ENCODE measurements around the gene VPS4B.
A peak's percentile ranks its signal among the peaks of the same experiment; 100 is the strongest.

The VPS4B gene

DNA sequence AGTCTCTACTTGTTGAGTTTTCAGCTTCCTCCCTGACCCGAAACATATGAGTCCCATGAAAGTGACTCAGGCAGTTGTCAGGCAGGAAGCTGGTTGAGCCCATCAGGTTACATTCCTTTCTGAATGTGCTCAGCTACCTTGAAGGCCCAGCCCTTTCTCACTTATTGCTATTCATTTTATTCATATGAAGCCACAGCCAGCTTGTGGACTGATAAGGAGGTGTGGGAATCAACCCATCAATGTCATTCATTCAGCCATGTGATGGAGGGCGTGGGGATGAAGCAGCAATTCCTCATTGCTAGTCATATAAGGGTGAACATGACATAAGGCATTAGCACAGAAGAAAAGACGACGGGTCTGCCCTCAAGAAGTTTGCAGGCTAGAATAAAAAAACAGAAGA, 5.3 kb upstream of the VPS4B start:
- no peak for DNase-seq

DNA sequence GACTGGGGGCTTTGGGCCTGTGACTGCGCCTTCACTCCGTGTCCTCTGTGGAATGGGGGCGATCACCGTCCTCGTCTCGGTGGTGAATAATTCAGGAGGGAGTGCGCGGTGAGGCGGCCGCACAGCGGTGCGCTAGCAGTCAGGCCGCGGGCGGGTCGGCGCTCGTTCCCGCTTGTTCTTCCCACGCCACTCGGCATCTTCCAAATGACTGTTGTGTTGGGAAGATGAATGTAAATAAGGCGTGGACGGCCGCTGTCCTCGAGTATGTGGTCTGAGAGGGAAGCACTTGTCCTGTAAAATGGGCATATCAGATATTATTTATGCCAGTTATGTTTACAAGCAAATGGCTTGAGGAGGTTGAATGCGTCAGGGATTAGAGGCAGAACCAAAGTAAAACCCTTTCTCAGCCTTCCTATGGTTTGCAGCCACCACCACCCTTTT, 608 bp upstream of the VPS4B start:
- peak in 1 of 2 experiments; percentile 75 for DNase-seq

DNA sequence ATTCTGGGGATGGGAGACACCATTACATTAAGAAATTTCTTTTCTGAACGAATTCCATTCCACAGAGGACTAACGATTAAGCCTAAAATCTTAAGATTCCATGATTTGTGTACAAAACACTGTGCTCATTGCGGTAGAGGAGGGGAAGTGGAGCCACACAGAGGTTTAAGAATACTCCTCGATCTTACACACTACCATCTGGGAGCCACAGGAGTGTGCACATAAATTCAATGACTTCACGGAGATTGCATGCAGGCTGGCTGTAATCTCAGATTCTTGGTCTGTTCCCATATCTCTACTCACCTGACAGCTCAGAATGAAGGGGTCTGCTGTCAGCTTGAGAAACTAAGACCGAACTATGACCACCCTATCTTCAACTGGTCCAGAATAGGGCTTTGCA, 762 bp downstream of the VPS4B start:
- peak in 1 of 2 experiments; percentile 13 for DNase-seq

DNA sequence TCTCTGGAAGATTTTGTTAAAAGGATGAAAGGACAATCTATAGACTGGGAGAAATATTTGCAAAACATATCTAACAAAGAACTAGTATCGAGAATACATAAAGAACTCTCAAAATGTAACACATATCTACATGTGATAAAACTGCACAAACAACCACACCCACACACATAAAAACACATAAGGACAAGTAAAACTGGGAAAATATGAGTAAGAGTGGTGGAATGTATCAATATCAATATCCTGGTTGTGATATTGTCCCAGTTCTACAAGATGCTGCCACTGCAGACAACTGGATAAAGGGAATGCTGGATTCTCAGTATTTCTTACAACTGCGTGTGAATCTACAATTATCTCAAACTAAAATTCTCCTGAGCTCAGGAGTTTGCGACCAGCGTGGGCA, 9.3 kb downstream of the VPS4B start:
- no peak for DNase-seq

DNA sequence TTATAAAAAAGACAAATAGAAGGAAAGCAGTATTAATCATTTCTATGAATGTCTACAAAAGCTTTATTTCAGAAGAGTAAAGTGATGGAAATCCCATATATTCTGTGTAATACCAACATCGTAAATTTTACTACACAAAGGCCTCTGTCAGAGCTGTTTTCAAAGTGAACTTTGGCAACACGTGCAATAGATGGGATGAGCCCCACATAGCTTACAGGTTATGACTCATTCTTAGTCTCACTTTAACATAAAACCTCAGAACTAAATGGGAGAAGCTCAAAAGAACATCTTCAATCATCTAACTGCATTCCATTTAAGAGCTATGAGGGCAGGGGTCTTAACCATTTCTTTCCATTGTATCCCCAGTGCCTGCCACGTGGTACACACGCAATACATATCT, 11.5 kb downstream of the VPS4B start:
- no peak for DNase-seq

DNA sequence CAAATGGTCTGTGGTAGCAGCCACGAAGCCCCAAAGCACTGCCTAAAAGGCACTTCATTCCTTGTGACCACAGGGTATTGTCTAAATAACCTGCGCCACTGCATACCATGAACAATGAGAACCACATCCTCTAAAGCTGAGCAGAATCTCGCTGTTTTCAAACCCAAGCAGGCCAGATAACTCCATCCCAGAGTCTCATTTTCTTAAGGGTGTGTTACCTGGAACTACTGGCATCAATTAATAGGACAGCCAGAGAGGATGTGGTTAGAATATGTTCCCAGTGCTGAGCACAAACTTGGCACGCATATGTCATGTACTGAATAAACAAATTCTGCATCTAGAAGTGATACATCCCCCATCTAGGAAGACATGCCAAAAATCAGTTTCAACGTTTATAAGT, 13.0 kb downstream of the VPS4B start:
- DNase-seq = no peak

DNA sequence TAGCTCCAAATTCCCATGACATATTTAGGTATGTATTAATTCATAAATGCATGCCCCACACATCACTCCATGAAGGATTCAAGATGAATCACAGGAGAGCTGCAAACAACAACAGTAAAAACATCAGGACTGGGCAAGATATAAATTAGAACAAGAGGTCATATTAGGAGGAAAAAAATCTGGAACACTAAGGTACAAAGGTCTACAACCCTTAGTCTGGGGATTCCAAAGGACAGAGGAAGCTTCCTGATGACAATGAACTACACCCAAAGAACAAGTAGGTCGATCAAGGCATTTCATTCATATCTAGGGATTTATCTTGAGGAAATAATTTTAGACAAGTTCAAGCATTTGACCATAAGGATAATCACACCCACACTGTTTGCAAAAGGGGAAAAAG, 14.5 kb downstream of the VPS4B start:
- no peak for DNase-seq

DNA sequence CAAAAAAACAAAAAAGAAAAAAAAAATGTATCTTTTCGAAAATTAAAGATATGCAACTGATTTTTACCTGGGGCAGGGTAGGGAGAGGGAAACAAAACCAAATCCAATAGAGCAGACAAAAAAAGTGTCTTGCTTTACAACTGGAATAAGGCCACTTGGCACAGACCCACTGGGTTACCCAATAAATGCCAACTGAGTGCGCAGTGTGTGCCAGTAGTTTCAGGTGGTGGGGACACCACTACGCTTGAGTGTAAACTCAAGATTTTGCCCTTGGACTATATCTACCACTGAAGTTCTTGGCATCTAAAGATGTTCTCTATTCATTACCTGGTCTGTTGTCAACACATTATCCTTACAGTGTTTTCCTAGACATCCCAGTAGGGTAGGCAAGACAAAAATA, 16.3 kb downstream of the VPS4B start:
- no peak for DNase-seq

DNA sequence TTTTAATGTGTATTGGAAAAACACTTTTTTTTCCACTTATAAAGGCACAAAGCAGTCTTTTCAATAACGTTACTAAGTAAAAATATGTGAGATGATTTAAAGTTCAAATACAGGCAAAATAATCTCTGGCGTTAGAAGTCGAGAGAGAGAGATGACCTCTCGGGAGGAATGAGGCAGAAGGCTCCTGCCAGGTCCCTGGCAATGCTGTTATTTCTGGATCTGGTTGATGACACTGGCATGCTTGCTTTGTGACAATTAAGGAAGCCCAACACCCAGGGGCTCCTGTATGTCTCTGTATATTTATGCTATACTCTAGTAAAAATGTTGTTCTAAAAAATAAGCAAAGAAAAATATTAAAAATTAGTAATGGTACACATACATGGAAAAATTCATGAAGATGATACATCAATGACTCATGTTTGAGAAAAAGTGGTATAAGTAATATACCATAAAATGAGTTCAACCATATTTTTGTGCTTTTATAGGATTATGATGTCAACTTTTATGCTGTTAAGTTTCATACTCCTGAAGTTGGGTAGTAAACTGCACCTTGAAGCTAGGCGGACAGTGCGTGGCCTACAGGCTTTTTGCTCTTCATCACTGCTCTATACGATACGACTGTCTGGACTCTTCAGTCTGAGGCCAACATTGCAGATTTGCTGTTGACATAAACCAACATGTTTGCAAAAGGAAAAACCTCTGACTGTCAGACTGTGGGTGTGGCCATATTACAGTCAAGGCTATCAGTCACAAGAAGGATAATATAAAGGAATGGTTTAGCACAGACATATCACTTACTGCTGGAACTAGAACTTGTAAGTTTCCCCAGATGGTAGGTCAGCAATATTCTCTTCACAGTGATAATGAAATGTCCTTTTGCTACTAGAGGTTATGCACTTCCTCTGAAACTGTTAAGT, 19.8 kb downstream of the VPS4B start:
- DNase-seq = no peak

DNA sequence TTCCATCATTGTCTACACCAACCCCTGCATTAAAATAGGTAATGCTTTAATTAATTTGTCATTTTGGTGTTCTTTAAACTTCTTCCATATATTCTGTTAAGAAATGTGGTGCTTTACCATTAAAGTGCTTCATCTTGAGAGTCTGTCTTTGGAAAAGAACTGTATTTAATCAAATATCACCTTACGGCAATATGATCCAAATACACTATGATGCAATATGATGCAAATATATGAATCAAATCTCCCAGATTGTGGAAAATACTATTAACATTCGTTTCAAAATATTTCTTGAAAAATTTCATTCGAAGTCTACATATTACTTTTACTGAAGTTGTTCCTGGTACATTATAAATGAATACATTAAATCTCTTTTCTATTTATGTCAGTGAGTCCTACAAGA, 23.0 kb downstream of the VPS4B start:
- no peak for DNase-seq

DNA sequence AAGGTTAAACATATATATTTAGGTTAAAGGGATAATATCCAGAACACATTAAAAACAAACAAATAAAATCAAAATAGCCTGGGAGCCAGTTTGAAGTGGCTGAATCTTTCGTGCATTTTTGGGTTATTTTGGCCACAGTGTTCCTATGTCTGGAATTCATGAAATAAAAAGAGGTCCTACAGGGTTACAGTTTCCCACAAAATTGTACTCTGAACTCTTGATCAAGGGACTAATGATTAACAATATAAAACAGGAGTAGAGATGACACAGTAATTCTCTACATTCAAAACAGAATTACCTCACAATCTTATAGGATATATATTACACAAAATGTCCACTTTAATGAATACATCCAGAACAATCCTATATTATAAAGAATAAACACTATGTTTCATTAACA, 24.9 kb downstream of the VPS4B start:
- DNase-seq = no peak

DNA sequence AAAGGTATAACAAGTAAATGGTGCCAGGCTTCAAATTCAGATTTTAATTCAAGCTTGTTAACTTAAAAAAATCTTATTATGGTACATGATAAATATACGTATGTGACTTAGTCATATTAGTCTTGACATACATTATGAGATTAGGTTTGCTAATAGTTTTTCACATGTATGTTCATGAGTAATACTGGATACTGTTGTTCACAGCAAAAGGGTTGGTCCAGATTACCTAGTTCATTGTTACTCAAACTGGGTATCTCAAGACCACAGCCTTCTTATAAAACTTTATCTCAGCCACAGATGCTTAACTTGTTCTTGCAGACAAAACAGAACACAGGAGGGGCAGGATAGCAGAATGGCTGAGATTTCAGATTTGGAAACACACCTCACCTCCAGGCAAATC, 26.8 kb downstream of the VPS4B start:
- no peak for DNase-seq

DNA sequence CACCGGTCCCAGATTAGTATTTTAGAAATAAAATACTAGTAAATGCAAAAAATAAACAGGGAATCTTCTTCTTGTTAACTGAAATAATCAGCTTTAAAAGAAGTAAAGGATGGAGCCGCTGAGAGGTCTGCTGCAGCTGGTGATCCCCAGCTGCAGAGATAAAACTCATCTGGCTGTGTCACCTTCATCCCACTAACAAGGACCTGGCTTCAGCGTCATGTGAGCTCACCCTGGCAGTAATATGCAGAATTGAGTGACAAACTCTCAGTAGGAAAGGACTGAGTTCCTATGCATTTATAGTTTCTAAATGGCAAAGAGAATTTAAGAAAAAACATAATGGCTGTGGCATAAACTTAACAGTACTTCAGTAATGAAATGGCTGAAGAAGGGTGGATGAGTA, 27.3 kb downstream of the VPS4B start:
- no peak for DNase-seq

DNA sequence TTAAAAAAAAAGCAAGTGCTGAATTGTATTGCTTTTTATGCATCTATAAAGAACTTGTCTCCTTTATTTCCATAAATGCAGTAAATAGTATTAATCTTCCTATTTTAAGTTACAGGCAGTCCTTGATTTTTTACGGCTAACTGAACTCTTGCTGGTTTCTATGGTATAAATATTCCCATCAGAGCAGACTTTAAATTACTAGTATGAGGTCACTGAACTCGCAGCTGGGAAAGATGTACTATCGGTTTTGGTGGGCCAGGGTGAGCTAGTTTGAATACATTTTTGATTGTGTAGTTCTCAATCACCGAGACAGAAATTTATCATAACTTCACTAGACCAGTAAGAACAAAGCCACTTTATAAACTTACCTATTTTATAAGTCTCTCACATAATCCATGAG, 34.4 kb downstream of the VPS4B start:
- no peak for DNase-seq

DNA sequence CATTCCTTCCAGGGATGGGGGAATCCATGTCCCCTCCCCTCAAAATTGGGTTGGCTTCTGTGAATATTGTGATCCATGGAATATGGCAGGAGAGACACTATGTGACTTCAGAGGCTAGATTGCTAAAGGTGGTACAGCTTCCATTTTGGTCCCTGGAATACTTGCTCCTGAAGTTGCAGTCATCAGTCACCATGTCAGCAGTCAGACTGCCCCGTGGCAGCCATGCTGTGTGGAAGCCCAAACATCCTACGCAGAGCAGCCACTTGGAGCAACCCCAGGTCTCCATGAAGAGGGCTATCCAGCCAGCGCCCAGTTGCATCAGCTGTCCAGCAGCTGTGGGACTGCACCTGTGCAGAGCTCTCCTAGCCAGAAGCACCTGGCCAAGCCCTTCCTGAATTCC, 39.4 kb downstream of the VPS4B start:
- DNase-seq = no peak

DNA sequence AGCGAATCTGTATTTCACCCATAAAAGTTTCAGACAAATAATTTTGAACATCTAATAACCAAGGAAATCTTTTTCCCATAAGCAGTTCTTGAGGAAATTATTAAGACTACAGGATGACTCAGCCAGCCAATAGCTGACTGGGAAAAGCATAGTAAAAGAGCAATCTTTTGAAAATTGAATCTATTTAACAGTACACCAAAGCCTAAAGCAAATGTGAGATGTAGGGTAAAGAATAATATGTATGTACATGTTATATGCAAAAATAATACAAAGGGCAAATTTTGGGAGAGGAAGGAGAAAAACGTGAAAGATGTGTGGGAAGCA, 42.7 kb downstream of the VPS4B start:
- DNase-seq = no peak

DNA sequence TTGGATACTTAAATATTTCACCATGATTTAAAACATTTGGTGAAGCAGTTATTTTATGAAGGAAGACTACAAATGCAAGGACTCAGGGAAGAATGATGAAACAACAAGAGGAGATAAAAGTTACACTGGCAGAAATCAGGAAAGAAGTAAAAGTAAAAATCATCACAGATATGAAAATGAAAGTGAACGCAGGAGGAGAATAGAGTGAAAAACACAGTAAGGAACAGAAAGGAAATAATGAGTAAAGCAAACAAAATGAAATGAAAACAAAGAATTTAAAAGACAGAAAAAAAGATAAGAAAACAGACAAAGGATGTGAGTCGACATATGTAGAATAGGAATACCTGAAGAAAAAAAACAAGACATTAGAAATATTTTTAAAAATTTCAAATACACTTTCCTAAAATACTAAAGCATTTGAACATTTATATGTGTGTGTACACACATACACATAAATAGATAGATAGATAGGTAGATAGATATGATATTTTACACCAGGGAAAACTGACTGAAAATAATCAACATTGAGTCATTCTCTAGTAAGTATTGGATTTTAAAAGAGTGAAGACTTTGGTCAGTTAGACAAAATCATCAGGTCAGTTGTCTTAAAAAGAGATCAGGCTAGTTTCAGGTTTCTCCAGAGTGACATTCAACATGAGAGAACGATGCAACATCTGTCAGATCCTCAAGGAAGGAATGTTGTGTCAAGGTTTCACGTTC, 43.2 kb downstream of the VPS4B start:
- DNase-seq = no peak

DNA sequence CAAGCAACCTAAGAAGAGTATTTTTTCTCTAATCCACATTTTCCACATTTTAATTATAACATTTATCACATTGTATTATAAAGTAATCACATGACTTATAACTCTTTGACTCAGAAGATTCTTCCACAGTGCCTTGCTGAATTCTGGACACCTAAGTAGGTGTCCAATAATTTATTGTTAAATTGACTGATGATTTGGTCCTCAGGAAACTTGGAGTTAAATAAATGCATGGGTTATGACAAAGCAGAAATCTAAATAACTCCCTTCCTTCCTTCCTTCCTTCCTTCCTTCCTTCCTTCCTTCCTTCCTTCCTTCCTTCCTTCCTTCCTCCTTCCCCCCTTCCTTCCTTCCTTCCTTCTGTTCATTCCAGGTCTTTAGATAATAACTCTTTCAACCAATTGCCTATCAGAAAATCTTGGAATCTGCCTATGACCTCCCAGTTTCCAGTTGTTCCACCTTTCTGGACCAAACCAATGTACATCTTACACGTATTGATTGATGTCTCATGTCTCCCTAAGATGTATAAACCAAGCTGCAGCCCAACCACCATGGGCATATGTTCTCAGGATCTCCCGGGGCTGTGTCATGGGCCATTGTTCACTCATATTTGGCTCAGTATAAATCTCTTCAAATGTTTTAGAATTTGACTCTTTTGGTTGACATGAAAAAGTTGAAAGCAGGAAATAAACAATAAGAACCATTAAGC, 44.8 kb downstream of the VPS4B start:
- no peak for DNase-seq

DNA sequence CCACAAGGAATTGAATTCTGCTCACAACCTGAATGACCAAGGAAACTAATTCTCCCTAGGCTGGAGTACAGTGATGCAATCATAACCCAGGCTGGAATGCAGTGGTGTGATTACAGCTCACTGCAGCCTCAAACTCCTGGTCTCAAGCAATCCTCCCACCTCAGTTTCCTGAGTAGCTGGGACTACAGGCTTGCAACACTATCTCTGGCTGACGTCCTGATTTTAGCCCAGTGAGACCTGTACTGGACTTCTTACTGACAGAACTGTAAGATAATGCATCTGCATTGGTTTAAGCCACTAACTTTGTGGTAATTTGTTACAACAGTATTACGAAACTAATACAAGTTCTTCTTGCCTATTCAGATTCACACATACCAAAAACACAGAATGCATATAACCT, 45.7 kb downstream of the VPS4B start:
- DNase-seq = no peak

DNA sequence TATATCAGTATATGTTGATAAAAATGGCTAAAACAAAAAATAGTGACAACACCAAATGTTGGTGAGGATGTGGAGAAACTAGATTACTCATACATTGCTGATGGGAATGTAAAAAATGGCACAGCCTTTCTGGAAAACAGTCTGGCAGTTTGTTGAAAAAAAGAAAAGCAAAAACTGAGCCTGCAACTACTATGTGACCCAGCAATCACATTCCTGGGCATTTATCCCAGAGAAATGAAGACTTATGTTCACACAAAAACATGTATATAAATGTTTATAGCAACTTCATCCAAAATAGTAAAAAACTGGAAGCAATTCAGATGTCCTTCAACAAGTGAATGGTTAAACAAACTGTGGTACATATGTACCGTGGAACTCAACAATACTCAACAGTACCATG, 47.7 kb downstream of the VPS4B start:
- no peak for DNase-seq

DNA sequence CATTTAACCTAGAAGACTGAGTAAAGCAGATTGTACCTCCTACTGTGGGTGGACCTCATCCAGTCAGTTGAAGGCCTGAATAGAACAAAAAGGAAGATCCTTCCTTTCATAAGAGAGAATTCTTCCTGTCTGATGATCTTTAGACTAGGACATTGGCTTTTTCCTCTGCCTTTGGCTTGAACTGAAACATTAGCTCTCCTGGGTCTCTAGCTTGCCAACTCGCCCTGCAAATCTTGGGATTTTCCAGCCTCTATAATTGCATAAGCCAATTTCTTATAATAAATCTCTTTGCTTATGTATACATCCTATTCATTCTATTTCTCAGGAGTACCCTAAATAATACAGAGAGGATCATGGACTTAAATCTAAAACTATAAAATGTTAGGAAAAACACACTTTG, 49.1 kb downstream of the VPS4B start:
- DNase-seq = no peak

DNA sequence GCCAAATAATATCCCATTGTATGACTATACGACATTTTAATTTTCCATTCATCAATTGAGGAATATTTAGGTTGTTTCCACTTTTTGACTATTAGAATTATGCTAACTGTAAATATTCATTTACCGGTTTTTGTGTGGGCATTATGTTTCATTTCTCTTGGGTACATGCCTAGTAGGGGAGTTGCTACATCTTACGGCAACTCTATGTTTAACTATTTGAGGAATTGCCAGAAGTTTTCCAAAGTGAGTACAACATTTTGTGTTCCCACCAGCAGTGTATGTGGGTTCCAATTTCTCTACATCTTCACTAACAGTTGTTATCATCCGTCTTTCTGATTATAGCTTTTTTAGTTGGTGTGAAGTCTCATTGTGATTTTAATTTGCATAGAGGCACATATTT, 53.7 kb downstream of the VPS4B start:
- DNase-seq = no peak

DNA sequence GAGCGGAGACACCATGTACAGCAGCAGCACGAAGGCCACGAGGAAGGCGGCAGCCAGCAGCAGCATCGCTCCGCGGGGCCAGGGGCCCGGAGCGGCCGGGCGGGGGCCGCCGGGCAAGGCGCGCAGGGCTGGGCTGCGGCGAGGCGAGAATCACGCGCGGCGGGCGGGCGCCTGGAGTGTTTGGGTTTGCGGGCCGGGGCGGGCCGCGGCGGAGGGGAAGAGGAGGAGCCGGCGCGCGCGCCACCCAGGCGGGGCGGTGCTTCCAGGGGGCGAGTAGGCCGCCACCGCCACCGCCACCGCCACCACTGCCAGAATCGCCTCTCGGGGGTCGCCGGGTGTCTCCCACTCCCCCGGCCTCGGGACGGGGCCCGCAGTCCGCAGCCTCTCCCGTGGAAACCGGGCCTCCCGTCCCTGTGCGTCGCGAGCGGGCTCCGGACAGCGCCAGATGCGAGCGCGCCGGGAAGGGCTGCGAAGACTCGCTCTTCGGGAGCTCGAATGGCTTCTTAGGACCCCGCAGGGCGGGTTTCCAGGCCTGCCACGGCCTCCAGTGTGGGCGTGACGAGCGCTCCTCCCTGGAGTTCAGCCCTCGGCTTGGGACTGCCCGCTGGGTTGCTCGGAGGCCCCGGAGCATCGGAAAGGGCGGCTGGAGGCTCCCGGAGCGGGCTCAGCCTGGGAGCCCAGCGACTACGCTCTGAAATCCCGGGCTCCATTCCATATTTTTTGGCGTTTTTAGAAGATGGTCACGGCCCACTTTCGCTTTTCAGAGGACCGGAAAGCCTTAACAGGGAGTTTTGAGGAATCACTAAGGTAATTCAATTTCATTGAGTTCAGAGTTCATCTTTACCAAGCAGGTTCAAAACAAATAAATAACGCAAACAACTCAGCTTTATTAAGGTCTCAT, 55.0 kb downstream of the VPS4B start, which contains the start of gene KDSR:
Gene KDSR (minus strand): TSS at position 154 of the 901 bp plus-strand sequence. CDS start 88 bp downstream, at position 66.
- peak; percentile 96 to 98 for DNase-seq
